Hematopoietic multipotent progenitor cell (in vitro differentiated cells): Measurements from ENCODE around the gene ALKBH4. TPM values are rescaled to one million over a fixed set of nuclear protein-coding genes. Genes with fewer than 3 reads are reported as not detected.
"Not testable (repeated sequence)": the region's sequence is repeated elsewhere in the genome, so short reads cannot be mapped to it uniquely, and the experiment has no call there.

Source experiments
- DNase-seq, 3 donors: peaks; one replicate each; pipeline ENCODE4 v3.0.0-alpha.2; 2011 to 2015; ENCODE audit warnings: low read depth in 2 of 3, low spot score in 2 of 3
- total RNA-seq: library from RNA; depleted of rRNA; stranded (reverse); fragments of >200 nt; gene quantifications from one replicate; pipeline ENCODE4 v1.2.3, GENCODE V29; 2012

Gene ALKBH4
- total RNA-seq, 1 donor: 39.6 TPM

- DNase-seq: no peak
Observed at GRCh38 chr7:102432442-102433218, 32.0 kb downstream of the ALKBH4 start.

- peak in 2 of 3 donors; percentile 51 to 61 for DNase-seq
Observed at GRCh38 chr7:102431617-102432298, 32.9 kb downstream of the ALKBH4 start.

GRCh38 chr7:102429141-102429899 lies 35.3 kb downstream of the ALKBH4 start:
- no peak for DNase-seq

DNA sequence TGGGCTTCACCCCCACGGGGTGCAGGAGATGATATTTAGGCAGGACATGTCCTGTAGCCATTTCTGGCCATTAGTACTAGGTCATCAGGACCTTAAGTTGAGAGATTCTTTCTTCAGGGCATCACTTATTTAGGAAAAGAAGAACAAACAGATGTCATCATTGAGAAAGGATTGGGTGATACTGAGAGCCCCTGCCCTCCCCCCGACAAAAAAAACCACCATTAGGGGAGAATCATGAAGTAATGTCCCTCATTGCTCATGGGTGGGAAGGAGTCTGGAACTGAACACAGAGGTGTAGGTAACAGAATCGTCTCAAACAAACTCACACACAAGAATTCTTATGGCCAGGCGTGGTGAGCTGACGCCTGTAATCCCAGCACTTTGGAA lies 37.7 kb downstream of the ALKBH4 start:
- DNase-seq: peak in 1 of 3 donors; percentile 20

- peak in 2 of 3 donors; percentile 81 to 86 for DNase-seq
Observed at GRCh38 chr7:102426268-102427018, 38.2 kb downstream of the ALKBH4 start.

DNA sequence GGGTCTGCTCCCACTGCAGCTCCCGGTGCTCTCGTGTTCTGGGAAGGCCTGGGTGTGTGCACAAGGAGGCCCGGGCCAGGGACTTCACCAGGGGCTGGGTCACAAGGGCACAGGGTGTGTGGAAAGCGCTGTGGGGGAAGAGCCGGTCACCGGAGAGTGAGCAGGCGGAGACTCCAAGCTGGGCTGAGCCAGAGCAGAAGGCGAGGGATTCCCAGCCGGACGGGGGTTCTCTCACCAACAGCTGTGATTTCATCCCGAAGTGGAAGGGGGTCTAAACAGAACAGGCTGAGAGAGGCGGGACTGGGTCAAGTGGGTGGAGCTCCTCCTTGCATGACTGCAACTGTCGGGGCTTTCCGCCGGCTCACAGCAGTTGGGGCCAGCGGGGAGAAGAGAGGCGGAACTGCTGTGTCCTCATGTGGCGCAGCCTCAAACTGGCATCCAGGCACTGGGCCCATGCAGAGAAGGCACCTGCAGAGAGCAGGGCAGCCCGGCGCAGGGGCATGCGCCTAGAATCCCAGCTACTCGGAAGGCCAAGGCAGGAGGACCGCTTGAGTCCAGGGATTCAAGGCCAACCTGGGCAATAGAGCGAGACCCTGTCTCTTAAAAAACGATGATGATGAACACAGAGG lies 38.9 kb downstream of the ALKBH4 start:
- peak; percentile 73 to 89 (median 88) for DNase-seq

GRCh38 chr7:102424787-102425218 lies 39.9 kb downstream of the ALKBH4 start:
- DNase-seq: no peak

GRCh38 chr7:102424129-102424551 lies 40.5 kb downstream of the ALKBH4 start:
- DNase-seq: no peak

DNA sequence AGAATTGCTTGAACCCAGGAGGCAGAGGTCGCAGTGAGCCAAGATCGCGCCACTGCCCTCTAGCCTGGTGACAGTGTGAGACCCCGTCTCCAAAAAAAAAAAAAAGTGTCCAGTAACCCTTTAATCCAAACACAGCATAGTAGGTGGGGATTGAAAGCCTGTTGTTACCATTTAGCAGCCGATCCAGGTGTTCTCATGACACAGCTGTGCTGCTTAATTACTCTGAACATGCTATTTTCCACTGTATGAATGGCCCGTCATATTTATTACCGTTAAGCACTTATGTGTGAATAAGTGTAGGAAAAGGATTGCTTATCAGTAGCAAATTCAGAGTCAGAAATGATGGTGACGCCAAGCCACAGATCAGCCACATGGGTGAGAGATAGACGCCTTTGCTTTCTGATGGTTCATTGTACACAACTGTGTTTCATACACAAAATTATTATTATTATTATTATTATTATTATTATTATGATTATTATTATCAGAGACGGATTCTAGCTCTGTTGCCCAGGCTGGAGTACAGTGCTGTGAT lies 42.9 kb downstream of the ALKBH4 start:
- no peak for DNase-seq

DNA sequence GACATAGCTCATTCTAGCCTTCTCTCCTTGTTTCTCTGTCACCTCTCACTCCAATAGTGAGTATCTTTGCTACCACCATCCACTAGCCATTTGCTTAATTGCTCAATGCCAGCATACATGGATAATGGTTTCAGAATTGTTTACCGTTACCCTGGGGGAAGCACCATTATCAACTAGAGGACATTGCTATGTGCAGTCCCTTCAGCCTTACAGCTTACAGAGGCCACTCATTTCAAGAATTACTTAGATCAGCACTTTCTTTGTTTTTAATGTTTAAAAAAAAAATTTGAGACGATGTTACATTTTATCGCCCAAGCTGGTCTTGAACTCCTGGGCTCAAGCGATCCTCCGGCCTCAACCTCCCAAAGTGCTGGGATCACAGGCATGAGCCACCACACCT lies 46.1 kb downstream of the ALKBH4 start:
- DNase-seq: no peak

DNA sequence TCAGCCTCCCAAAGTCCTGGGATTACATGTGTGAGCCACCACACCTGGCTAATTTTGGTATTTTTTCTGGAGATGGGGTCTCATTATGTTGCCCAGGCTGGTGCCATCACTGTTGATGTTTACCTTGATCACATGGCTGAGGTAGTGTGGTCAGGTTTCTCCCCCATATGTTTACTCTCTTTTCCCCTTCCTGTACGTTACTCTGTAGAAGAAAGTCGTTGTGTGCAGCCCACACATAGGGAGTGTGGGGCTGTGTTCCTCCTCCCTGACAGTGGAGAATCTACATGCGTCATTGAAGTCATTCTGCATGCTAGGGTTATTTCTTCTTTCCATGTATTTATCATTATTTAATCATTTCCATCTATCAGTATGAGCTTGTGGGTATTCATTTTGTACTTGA lies 47.6 kb downstream of the ALKBH4 start:
- DNase-seq: no peak

- DNase-seq: no peak
Observed at GRCh38 chr7:102416406-102416805, 48.3 kb downstream of the ALKBH4 start.

DNA sequence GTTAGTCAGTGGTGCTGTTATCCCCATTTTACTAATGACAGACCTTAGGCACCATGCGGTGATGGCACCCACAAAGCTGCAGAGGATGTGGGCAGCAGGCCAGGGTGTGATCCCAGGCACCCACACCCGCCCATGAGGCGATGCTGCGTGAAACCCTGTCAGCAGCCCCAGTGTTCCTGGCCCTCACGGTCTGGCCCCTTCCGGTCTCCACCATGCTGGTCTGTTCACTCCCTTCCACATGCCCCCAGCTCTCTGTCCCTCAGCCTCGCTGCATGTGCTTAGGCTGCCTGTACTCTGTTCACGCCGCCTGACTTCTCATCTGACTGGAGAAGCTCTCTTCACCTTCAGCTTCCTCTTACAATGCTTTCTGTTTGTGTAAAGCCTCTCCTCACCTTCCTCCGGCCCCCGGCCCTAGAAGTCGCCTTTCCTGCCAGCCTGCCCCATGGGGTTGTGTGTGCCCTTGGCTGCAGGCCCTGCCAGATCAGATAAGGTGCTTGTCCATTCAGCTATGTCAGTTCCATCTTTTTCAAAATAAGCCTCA lies 48.9 kb downstream of the ALKBH4 start:
- DNase-seq: no peak

DNA sequence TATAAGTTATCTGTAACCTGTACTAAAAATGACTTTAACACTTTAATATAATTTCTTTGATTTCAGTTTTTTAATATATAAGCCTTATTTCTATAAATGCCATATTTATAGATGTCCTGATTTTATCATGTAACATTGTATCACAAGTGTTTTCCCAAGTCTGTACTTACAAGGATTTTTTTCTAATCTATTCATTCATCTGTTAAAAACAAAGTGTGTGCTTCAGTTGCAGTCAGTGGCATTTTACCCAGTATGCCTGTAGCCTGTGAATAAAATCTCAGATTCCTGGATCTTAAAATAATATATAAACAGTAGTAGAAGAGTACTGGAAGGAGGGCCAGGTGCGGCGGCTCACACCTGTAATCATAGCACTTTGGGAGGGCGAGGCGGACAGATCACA lies 51.1 kb downstream of the ALKBH4 start:
- DNase-seq: no peak

DNA sequence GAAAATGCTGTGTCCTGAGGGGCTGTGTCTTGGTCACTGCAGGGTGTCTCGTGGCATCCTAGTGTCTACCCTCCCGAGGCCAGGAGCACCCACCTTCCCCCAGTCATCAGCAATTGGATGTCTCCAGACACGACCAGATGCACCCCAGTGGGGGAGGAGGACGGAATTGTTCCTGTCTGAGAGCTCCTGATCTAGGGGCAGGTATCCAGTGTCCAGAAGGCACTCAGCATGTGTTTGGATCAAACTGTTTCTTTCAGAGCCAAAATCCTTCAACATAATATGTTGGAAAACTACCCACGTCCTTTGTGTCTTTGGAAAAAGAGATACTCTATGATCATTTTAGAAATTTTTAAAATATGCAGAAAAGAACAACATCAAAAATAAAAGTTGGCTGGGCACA lies 51.6 kb downstream of the ALKBH4 start:
- DNase-seq: no peak

GRCh38 chr7:102412548-102412947 lies 52.1 kb downstream of the ALKBH4 start:
- peak in 1 of 3 donors; percentile 67 for DNase-seq

DNA sequence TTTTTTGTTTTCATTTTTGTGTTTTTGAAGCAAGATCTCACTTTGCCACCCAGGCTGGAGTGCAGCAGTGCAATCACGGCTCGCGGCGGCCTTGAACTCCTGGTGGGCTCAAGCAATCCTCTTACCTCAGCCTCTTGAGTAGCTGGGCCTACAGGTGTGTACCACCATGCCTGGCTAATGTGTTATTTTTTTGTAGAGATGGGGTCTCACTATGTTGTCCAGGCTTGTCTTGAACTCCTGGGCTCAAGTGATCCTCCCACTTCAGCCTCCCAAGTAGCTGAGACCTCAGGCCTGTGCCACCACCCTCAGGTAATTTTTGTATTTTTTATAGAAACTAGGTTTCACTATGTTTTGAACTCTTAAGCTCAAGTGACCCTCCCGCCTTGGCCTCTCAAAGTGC lies 53.7 kb downstream of the ALKBH4 start:
- DNase-seq: no peak

GRCh38 chr7:102410123-102410522 lies 54.5 kb downstream of the ALKBH4 start:
- DNase-seq: no peak

DNA sequence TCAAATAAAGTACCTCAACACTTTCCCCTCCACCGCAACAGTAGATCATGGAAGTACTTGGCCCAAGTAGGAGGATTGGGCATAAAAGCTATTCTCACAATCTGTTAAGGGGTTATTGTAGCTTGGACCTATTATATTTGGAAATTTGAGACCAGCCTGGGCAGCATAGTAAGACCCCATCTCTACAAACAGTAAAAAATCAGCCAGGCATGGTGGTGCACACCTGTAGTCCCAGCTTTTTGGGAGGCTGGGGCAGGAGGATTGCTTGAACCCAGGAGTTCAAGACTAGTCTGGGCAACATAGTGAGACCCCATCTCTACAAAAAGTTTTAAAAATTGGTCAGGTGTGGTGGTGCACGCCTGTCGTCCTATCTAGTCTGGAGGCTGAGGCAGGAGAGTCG lies 55.3 kb downstream of the ALKBH4 start:
- no peak for DNase-seq

DNA sequence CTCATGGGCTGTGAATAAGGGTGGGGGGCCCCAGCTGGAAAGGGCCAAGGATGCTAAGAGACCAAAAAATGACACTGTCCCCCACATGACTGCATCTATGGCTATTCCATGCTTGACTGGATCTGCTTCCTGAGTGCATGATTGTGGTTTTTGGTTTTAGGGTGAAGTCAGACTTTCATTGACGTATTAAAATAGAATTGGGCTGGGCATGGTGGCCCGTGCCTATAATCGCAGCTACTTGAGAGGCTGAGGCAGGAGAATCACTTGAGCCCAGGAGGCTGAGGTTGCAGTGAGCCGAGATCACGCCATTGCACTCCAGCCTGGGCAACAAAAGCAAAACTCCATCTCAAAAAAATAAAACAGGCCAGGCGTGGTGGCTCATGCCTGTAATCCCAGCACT lies 56.1 kb downstream of the ALKBH4 start:
- DNase-seq: not testable (repeated sequence)
